GM19372 (cell line): ENCODE data around the gene ARMCX1.
A peak's percentile ranks its signal among the peaks of the same experiment; 100 is the strongest.
"Not testable (repeated sequence)": the region's sequence is repeated elsewhere in the genome, so short reads cannot be mapped to it uniquely, and the experiment has no call there.

ENCODE experiments used
- ATAC-seq: cut with Tn5 transposase; IDR thresholded peaks from one replicate; pipeline ENCODE4 v1.9.1; 2021; ENCODE audit warnings: mild to moderate bottlenecking, low read depth, moderate library complexity; ENCODE audit not compliant: unreplicated experiment

ARMCX1 gene

DNA sequence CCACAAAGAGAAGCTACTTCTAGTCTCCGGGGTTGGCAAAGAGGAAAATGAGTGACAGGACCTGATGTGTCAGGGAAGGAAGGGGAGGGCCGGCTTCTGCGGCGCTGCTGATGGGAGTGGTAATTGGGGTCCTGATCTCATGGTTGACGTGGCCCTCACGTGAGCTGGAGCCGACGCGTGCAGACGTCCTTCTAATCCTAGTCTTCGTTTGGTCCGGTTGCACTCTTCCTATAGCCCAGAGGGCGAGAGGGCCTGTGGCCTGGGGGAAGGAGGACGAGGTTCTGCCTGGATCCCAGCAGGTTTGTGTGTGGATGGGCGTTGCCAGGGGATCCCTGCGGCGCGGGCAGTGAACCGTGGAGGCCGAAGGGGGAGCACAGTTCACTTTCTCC, at the start of gene ARMCX1:
Gene ARMCX1 (plus strand): TSS at position 186 of the 389 bp plus-strand sequence. CDS start 2,384 bp downstream, outside the sequence.
- no peak for ATAC-seq

GRCh38 chrX:101502929-101503328, 47.4 kb upstream of the ARMCX1 start:
- not testable (repeated sequence) for ATAC-seq

- no peak for ATAC-seq
Measured at GRCh38 chrX:101507372-101507771, 43.0 kb upstream of the ARMCX1 start.

GRCh38 chrX:101507986-101508385, 42.4 kb upstream of the ARMCX1 start:
- ATAC-seq = no peak

- no peak for ATAC-seq
Measured at GRCh38 chrX:101530944-101531343, 19.4 kb upstream of the ARMCX1 start.

DNA sequence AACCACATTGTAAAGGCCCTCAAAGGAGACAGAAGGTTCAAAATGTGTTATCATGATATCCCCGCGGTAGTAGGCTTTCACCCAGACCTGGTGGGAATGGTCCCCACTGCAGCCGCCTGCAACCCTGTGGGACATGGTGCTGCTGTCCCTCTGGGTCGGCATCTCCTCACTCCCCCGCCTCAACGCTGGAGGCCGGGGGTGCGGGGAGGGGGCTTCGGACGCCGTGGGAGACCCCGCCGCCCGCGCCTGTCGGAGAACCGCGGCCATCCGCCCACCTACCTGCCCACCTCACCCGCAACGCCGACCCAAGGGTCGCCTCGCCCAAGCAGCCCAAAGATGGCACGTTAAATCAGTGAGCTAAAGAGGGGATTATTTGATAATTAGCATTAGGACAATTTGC, 11.2 kb upstream of the ARMCX1 start:
- ATAC-seq = no peak

DNA sequence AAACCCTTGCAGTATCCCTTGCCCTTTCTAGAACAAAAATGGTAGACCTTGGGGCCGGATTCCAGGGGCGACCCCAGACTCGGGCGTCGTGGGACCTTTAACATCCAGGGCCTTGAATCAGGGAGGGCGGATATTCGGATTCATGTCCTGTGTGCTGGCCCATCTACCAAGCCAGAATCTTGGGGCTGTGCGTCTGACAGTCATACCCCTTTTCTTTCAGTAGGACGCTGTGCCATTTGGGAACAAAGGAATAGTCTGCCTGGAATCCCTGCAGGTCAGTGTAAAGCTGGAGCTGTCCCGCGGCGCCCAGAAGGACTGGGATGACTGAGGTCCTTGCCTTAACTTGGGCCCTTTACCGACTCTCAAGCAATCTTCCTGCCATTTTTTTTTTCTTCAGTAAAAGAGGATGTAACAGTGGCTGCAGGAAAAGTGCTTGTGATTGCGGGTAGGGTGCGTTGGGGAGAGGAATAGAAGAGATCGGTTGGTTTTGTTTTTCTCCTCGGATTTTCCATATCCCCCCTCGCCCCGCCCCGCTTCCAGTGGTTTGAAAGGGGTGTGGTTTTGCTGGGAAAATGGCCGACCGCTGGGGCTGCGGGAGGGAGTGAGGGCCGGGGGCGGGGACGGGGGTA, 518 bp downstream of the ARMCX1 start:
- no peak for ATAC-seq

- ATAC-seq = no peak
Measured at GRCh38 chrX:101551380-101551767, 1.0 kb downstream of the ARMCX1 start.

GRCh38 chrX:101552714-101553113, 2.4 kb downstream of the ARMCX1 start:
- ATAC-seq = no peak

GRCh38 chrX:101564651-101565050, 14.3 kb downstream of the ARMCX1 start:
- ATAC-seq = no peak

DNA sequence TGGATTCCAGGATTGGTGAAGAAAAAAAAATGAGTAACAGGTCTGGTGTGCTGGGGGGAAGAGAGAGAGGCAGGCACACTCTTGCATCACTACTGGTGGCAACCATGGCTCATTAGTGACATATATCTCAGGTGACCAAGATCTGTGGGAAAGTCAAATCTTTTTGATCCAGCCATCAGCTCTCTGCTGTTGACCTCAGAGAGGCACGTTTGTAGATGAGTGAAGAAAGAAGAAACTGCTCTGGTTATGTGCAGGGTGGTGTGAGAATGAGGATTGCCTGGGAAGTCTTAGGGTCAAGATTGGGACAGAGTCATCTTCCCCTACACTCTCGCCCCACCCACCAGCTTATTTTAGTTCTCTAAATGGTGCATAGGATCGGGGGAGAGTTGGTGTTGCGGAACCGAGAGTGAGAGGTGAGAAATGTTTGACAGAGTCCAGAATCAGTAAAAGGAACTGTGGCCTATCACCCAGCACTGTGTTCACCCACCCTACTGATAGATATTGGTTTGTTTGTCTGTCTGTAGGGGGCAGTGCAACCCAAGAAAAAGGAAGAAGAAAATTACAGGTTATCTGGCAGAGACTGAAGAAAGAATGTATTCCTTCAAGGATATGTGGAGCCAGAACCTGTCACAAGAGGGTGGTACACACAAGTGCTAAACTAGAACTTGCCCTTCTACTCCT, 45.5 kb downstream of the ARMCX1 start:
- peak; percentile 98 for ATAC-seq

- not testable (repeated sequence) for ATAC-seq
Measured at GRCh38 chrX:101599592-101599991, 49.2 kb downstream of the ARMCX1 start.

DNA sequence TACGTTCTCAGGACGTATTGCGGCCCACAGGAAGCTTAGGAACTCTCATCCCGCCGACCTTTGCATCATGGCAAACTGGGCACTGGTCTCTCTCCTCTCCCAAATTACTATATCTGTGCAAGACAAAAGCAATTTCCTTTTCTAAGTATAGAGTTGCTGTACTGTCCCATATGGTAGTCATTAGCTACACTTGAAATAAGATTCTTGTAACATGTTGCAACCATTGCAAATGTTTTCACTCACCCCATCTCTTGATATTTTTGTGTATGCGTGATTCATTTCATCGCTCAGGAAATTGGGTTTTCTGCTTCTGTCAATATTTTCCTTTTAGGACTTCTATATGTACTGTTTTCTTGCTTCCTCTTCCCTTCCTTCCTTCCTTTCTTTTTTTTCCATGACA, 51.7 kb downstream of the ARMCX1 start:
- ATAC-seq = no peak
